ENCODE measurements around the gene STK32C. TPM values are rescaled to one million over a fixed set of nuclear protein-coding genes. Genes with fewer than 3 reads are reported as not detected.

STK32C gene
- total and polyA plus RNA-seq, 2 of the 4 experiments (the other 2 are of a cell fraction): 5.0 to 8.3 TPM

DNA sequence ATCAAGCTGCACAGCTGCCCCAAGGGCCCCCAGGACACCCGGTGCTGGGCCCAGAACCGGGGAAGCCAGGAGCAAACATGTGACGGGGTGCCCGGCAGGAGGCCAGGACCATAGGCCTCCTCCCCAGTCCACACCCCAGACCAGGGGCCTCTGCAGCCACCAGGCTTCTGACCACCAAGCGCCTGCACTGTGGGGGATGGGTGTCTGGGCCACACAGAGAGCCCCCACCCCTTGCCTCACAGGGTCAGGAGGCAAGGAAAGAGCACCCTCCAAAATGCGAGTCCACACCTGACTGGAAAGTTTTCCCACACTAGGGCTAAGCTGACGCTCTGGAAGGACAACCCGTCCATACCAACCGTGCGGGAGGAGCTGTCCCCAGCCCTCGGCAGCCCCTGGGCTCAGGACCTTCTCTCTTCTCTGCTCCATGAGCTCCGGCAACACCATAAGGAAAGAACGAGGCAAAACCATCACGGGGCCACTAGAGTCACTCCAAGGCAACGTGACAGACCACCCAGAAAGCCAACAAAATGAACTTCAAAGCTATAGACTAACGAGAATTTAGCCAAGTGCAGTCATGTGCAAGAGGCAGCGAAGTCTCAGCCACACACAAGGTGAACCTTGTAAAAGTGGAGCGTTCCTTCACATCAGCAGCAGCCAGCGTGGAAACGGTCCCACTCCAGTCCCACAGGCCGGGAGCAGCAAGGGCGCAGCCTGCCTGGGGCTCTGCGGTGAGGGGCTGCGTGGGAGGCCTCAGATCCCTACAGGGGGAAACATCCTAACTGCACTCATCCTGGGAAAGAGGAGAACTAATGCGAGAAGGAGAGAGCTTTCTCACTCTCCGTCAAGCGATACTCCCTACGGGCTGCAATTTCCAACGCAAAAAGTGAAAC, 5.1 kb downstream of the STK32C start:
- Histone ChIP-seq H2AK5ac (ENCODE audit: low read depth, low read length) (no peak overlapping the region), H2AK9ac (replicated peaks; ENCODE audit: low read depth, low read length, poor library complexity) (no peak overlapping the region), H3K56ac (ENCODE audit: extremely low read depth, insufficient read depth, low read length) (no peak overlapping the region), H3K18ac (ENCODE audit: low read depth, low read length) (no peak overlapping the region), H4K91ac (ENCODE audit: insufficient read depth, low read depth, low read length) (no peak overlapping the region), H3K4ac (ENCODE audit: low read depth, low read length) (no peak overlapping the region), H3K14ac (replicated peaks; ENCODE audit: low read depth, low read length) (no peak overlapping the region), H4K20me1 (ENCODE audit: insufficient read depth, low read length) (no peaks in the 10 kb centered on the region), H3K36me3 (ENCODE audit: control insufficient read depth, insufficient read depth, low read length) (no peaks in the 10 kb centered on the region), H3K9me1 (ENCODE audit: insufficient read depth, low read length) (no peaks in the 10 kb centered on the region), H3K79me1 (ENCODE audit: low read depth in 1 of 2, low read length in 2 of 2) (no peaks in the 10 kb centered on the region), H2BK120ac (ENCODE audit: low read depth, low read length) (no peak overlapping the region), H3K27ac (ENCODE audit: insufficient read depth, low read length) (no peak overlapping the region), H4K5ac (ENCODE audit: low read depth, low read length) (no peak overlapping the region), H3K9me3 (ENCODE audit: control insufficient read depth, insufficient read depth, low read length) (peaks cover 5% of the 10 kb centered on the region; the same call in 1 of the 2 replicates), H3K4me2 (ENCODE audit: low read depth, low read length) (no peak overlapping the region), H2AFZ (replicated peaks; ENCODE audit: low read length, poor library complexity) (no peak overlapping the region), H4K8ac (ENCODE audit: low read depth in 2 of 2, low read length in 2 of 2) (no peak overlapping the region), H3K4me3 (ENCODE audit: insufficient read depth, low read depth, low read length) (no peak overlapping the region), H2BK5ac (ENCODE audit: low read depth, low read length, poor library complexity, severe bottlenecking) (no peak overlapping the region), H3K9ac (ENCODE audit: low read depth, low read length) (no peak overlapping the region), H2BK20ac (ENCODE audit: low read depth, low read length) (no peak overlapping the region), H3K27me3 (ENCODE audit: control insufficient read depth, insufficient read depth, low read length) (peaks cover 36% of the 10 kb centered on the region; the same call in 1 of the 2 replicates), H3K23ac (ENCODE audit: low read depth, low read length) (no peak overlapping the region), H2BK15ac (ENCODE audit: low read depth, low read length) (no peak overlapping the region), H3K4me1 (ENCODE audit: control insufficient read depth, insufficient read depth, low read length) (peaks cover 2% of the 10 kb centered on the region; the same call in 1 of the 2 replicates)
- POLR2A ChIA-PET (ENCODE audit: unreplicated experiment): no interaction called here
- in situ Hi-C loops (cut with MboI; ENCODE audit: low sequenced_read_pairs): no loop called here
- no TSS peak for BruUV-seq (replicated peaks)
- DNase-seq: no peak
- CTCF ChIA-PET: no interaction called here
- intact Hi-C loops (cut with micrococcal nuclease): no loop called here
- ATAC-seq (ENCODE audit: low read depth): no peak
- dilution Hi-C loops (cut with HindIII; ENCODE audit: low sequenced_read_pairs, unreplicated experiment): no loop called here
- WGBS, 2 experiments (ENCODE audit: extremely low coverage in 2 of 2, insufficient read length in 1 of 2): 85% methylated on average over 7 of the region's 29 CpGs; no CpG with 5 or more reads in 1 of the 2 experiments
- no peak for TF ChIP-seq CTCF (conservative IDR thresholded peaks at IDR 0.05; ENCODE audit: low read depth, low read length)
- TF ChIP-seq, protein P1, sequence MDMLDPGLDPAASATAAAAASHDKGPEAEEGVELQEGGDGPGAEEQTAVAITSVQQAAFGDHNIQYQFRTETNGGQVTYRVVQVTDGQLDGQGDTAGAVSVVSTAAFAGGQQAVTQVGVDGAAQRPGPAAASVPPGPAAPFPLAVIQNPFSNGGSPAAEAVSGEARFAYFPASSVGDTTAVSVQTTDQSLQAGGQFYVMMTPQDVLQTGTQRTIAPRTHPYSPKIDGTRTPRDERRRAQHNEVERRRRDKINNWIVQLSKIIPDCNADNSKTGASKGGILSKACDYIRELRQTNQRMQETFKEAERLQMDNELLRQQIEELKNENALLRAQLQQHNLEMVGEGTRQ (IDR thresholded peaks at IDR 0.05; ENCODE audit: low read depth, low read length): no peak
- TF ChIP-seq MAZ (IDR thresholded peaks at IDR 0.05; ENCODE audit: borderline replicate concordance, low read depth, low read length): no peak
- TF ChIP-seq ELK1 (IDR thresholded peaks at IDR 0.05; ENCODE audit: borderline replicate concordance, low read depth, low read length): no peak
- TF ChIP-seq NFE2L2 (IDR thresholded peaks at IDR 0.05; ENCODE audit: low read depth, low read length): no peak
- no peak for TF ChIP-seq CHD1 (IDR thresholded peaks at IDR 0.05; ENCODE audit: low read depth, low read length)
- no peak for TF ChIP-seq SMC3 (IDR thresholded peaks at IDR 0.05; ENCODE audit: low read depth, low read length)
- no peak for TF ChIP-seq FOS (IDR thresholded peaks at IDR 0.05; ENCODE audit: low read depth, low read length)
- no peak for TF ChIP-seq RCOR1 (IDR thresholded peaks at IDR 0.05; ENCODE audit: insufficient replicate concordance, low read length)
- TF ChIP-seq RFX5 (IDR thresholded peaks at IDR 0.05; ENCODE audit: low read depth, low read length): no peak
- no peak for TF ChIP-seq MXI1 (IDR thresholded peaks at IDR 0.05; ENCODE audit: borderline replicate concordance, low read depth, low read length)
- TF ChIP-seq RAD21 (IDR thresholded peaks at IDR 0.05; ENCODE audit: low read length): no peak
- TF ChIP-seq POLR2A (IDR thresholded peaks at IDR 0.05; ENCODE audit: low read depth, low read length): no peak
- TF ChIP-seq MAFK (IDR thresholded peaks at IDR 0.05; ENCODE audit: low read depth, low read length): no peak
- no peak for TF ChIP-seq CEBPB (IDR thresholded peaks at IDR 0.05; ENCODE audit: low read depth, low read length)
